HCT116 (cell line): ENCODE measurements around the gene TBC1D21. TPM values are rescaled to one million over a fixed set of nuclear protein-coding genes. Genes with fewer than 3 reads are reported as not detected.

Source experiments
- ATAC-seq: fragments of 200-7000 bp; cut with Tn5 transposase; 2 replicates; pipeline ENCODE4 v1.9.1; 2020; ENCODE audit warnings: mild to moderate bottlenecking, moderate library complexity
- BruUV-seq: library from RNA; stranded (reverse); fragments of 400-500 nt; replicated peaks from 2 replicates; lab custom pipeline; 2021; lab: Mats Ljungman, UMichigan
- CTCF ChIA-PET: fragments of 300-600 bp; sonication (Branson Sonifier 250); formaldehyde crosslinking; loops from one replicate; lab custom pipeline; 2021; ENCODE audit warnings: antibody characterized with exemption; lab: Charles Lee
- POLR2A ChIA-PET: fragments of 300-600, 350-600 bp; sonication (Branson Sonifier 250); formaldehyde crosslinking; loops from one replicate; lab custom pipeline; 2021; ENCODE audit warnings: antibody characterized with exemption; lab: Charles Lee
- RAD21 ChIA-PET, 2 experiments: fragments of 300-600 bp; sonication (Branson Sonifier 250); formaldehyde crosslinking; loops; one replicate each; lab custom pipeline; 2023; ENCODE audit warnings: low total read pairs in 2 of 2; ENCODE audit not compliant: uncharacterized antibody in 2 of 2, unreplicated experiment in 2 of 2, low non-redundant PET in 1 of 2; lab: Charles Lee
- DNase-seq: peaks from one replicate; pipeline ENCODE4 v3.0.0-alpha.2; 2010; ENCODE audit warnings: low read depth, low spot score
- H2AFZ ChIP-seq: fragments of 200-600 bp; shearing (Covaris generic), sonication (generic); 2 replicates; pipeline ENCODE4 v1.6.1; 2017; ENCODE audit warnings: low read depth, mixed run types, mixed read lengths, antibody characterized with exemption, low read length; ENCODE audit not compliant: poor library complexity, severe bottlenecking
- H3K27ac ChIP-seq: 2 replicates; pipeline ENCODE4 v1.5.1; 2012; ENCODE audit warnings: low read depth, low read length
- H3K27me3 ChIP-seq: fragments of 200-600 bp; sonication (generic); 2 replicates; pipeline ENCODE4 v1.6.1; 2016; ENCODE audit warnings: mixed run types, low read length, mixed read lengths; ENCODE audit not compliant: insufficient read depth
- H3K36me3 ChIP-seq, 2 experiments: fragments of 200-500 bp in 1 of 2; fragments of 200-600 bp in 1 of 2; sonication (Bioruptor generic) in 1 of 2; sonication (generic) in 1 of 2; 2 replicates each; pipeline versions ENCODE4 v1.5.1 to v1.6.1; 2014 to 2016; ENCODE audit warnings: low read length in 2 of 2, inconsistent platforms in 1 of 2, mixed read lengths in 1 of 2, mixed run types in 1 of 2; ENCODE audit not compliant: insufficient read depth in 2 of 2, control insufficient read depth in 1 of 2
- H3K4me1 ChIP-seq, 2 experiments: fragments of 200-600 bp in 1 of 2; sonication (generic) in 1 of 2; 2 replicates each; pipeline versions ENCODE4 v1.5.1 to v1.6.1; 2012 to 2017; ENCODE audit warnings: low read length in 2 of 2, inconsistent platforms in 1 of 2, mild to moderate bottlenecking in 1 of 2, mixed read lengths in 1 of 2, mixed run types in 1 of 2, moderate library complexity in 1 of 2; ENCODE audit not compliant: insufficient read depth in 2 of 2, control insufficient read depth in 1 of 2
- H3K4me2 ChIP-seq: fragments of 200-600 bp; sonication (generic); 2 replicates; pipeline ENCODE4 v1.6.1; 2017; ENCODE audit warnings: mixed run types, low read length, mixed read lengths
- H3K4me3 ChIP-seq, 2 experiments: fragments of 200-600 bp in 1 of 2; sonication (generic) in 1 of 2; replicated peaks in 1 of 2; 2 replicates each; pipeline ENCODE4 v1.5.1; 2011 to 2016; ENCODE audit warnings: low read length in 2 of 2, control low read depth in 1 of 2, low read depth in 1 of 2, mild to moderate bottlenecking in 1 of 2, mixed read lengths in 1 of 2, mixed run types in 1 of 2
- H3K79me2 ChIP-seq: fragments of 200-600 bp; sonication (generic); 2 replicates; pipeline ENCODE4 v1.6.1; 2017; ENCODE audit warnings: mild to moderate bottlenecking, mixed run types, low read length, moderate library complexity, mixed read lengths; ENCODE audit not compliant: insufficient read depth
- H3K9ac ChIP-seq: fragments of 200-600 bp; sonication (generic); 2 replicates; pipeline ENCODE4 v1.6.1; 2016; ENCODE audit warnings: low read length, mixed read lengths
- H3K9me2 ChIP-seq: fragments of 200-600 bp; sonication (generic), shearing (Covaris generic); 2 replicates; pipeline ENCODE4 v1.6.1; 2017; ENCODE audit warnings: mixed run types, mild to moderate bottlenecking, moderate library complexity; ENCODE audit not compliant: insufficient read depth
- H3K9me3 ChIP-seq, 2 experiments: fragments of 200-500 bp in 1 of 2; fragments of 200-600 bp in 1 of 2; sonication (Bioruptor generic) in 1 of 2; sonication (generic) in 1 of 2; 2 replicates each; pipeline ENCODE4 v1.6.1; 2014 to 2017; ENCODE audit warnings: low read length in 2 of 2, mixed read lengths in 2 of 2, inconsistent platforms in 1 of 2, low read depth in 1 of 2, mild to moderate bottlenecking in 1 of 2, mixed run types in 1 of 2, moderate library complexity in 1 of 2; ENCODE audit not compliant: control insufficient read depth in 1 of 2, insufficient read depth in 1 of 2
- H4K20me1 ChIP-seq: fragments of 200-600 bp; sonication (generic), shearing (Covaris generic); 2 replicates; pipeline ENCODE4 v1.6.1; 2017; ENCODE audit warnings: mixed run types, mild to moderate bottlenecking, moderate library complexity; ENCODE audit not compliant: insufficient read depth
- CTCF ChIP-seq, 3 experiments: fragments of 200-600 bp in 1 of 3; sonication (generic) in 1 of 3; IDR thresholded peaks in 2 of 3; conservative IDR thresholded peaks in 1 of 3; 2 replicates each; pipeline ENCODE4 v1.5.1; 2012 to 2017; ENCODE audit warnings: low read depth in 2 of 3, low read length in 2 of 3, antibody characterized with exemption in 1 of 3, borderline replicate concordance in 1 of 3, control low read depth in 1 of 3, mild to moderate bottlenecking in 1 of 3, mixed read lengths in 1 of 3, mixed run types in 1 of 3, moderate library complexity in 1 of 3; ENCODE audit not compliant: insufficient read depth in 1 of 3
- EGR1 ChIP-seq: IDR thresholded peaks from 2 replicates; pipeline ENCODE4 v1.6.1; 2012; ENCODE audit warnings: low read depth
- EZH2 ChIP-seq: fragments of 200-600 bp; sonication (generic); IDR thresholded peaks from 2 replicates; pipeline ENCODE4 v1.6.1; 2017; ENCODE audit warnings: antibody characterized with exemption, mixed run types
- EZH2phosphoT487 ChIP-seq: fragments of 200-600 bp; IDR thresholded peaks from 2 replicates; pipeline ENCODE4 v1.6.1; 2018; ENCODE audit warnings: antibody characterized with exemption, borderline replicate concordance
- JUND ChIP-seq: IDR thresholded peaks from 2 replicates; pipeline ENCODE4 v1.6.1; 2012
- MAX ChIP-seq: IDR thresholded peaks from 2 replicates; pipeline ENCODE4 v1.6.1; 2012
- POLR2A ChIP-seq: IDR thresholded peaks from 2 replicates; pipeline ENCODE4 v1.7.0; 2011; ENCODE audit warnings: borderline replicate concordance; ENCODE audit not compliant: insufficient read depth, insufficient read length; ENCODE audit errors: extremely low read depth
- POLR2AphosphoS5 ChIP-seq: IDR thresholded peaks from 2 replicates; pipeline ENCODE4 v1.6.1; 2011; ENCODE audit warnings: mild to moderate bottlenecking, low read depth, low read length, moderate library complexity
- SIN3A ChIP-seq: IDR thresholded peaks from 2 replicates; pipeline ENCODE4 v1.6.1; 2012; ENCODE audit warnings: low read depth
- SRF ChIP-seq: IDR thresholded peaks from 2 replicates; pipeline ENCODE4 v1.6.1; 2012; ENCODE audit warnings: low read depth
- TCF7L2 ChIP-seq: IDR thresholded peaks from 2 replicates; pipeline ENCODE4 v1.7.0; 2011; ENCODE audit warnings: borderline replicate concordance, inconsistent platforms; ENCODE audit not compliant: insufficient read depth, insufficient read length; ENCODE audit errors: extremely low read depth
- YY1 ChIP-seq: IDR thresholded peaks from 2 replicates; pipeline ENCODE4 v1.6.1; 2011; ENCODE audit warnings: low read length, low read depth, moderate library complexity, mild to moderate bottlenecking; ENCODE audit not compliant: insufficient replicate concordance; ENCODE audit errors: extremely low read depth
- ZBTB33 ChIP-seq: IDR thresholded peaks from 2 replicates; pipeline ENCODE4 v1.6.1; 2011; ENCODE audit warnings: mild to moderate bottlenecking, low read length, moderate library complexity; ENCODE audit not compliant: insufficient replicate concordance; ENCODE audit errors: extremely low read depth
- ZNF274 ChIP-seq: fragments of 200-500 bp; sonication (Bioruptor generic); IDR thresholded peaks from 2 replicates; pipeline ENCODE4 v1.6.1; 2014; ENCODE audit warnings: mild to moderate bottlenecking, low read depth, low read length, inconsistent platforms
- intact Hi-C: fragments of 100-400 bp; cut with micrococcal nuclease; formaldehyde crosslinking; loops from 2 replicates; pipeline ENCODE4 v1.10.0; 2022
- total RNA-seq: library from RNA; stranded (reverse); gene quantifications from one replicate; pipeline ENCODE4 v1.2.1, GENCODE V29; 2021; ENCODE audit not compliant: unreplicated experiment

TBC1D21 gene
- total RNA-seq, 1 experiment from 2014 or later = not detected

GRCh38 chr15:73840771-73841170 lies 32.6 kb upstream of the TBC1D21 start (continued):
- TF ChIP-seq CTCF (IDR thresholded peaks at IDR 0.05 in 2 of 3, conservative IDR thresholded peaks at IDR 0.05 in 1 of 3; ENCODE audit: borderline replicate concordance in 1 of 3, insufficient read depth in 1 of 3, low read depth in 2 of 3, low read length in 2 of 3) (no peak), POLR2AphosphoS5 (no peak), EZH2phosphoT487 (no peak), MAX (no peak), EZH2 (no peak), ZNF274 (no peak), TCF7L2 (no peak), SRF (no peak)
- TF ChIP-seq, all 23 proteins: peak for 0

- ChIA-PET POLR2A (no interaction called here), RAD21 (no interaction called here), CTCF (no interaction called here)
- no peak overlapping the region for H3K4me3 ChIP-seq
- no peak overlapping the region for H3K4me2 ChIP-seq
- ATAC-seq (no peak), DNase-seq (no peak)
- no peak overlapping the region for H2AFZ ChIP-seq
- no peaks in the 10 kb centered on the region for H3K79me2 ChIP-seq
- H4K20me1 ChIP-seq = no peaks in the 10 kb centered on the region
- intact Hi-C loops = no loop called here
- no TSS peak for BruUV-seq
- H3K4me1 ChIP-seq = no peaks in the 10 kb centered on the region
- no peaks in the 10 kb centered on the region for H3K36me3 ChIP-seq
- no peaks in the 10 kb centered on the region for H3K9me2 ChIP-seq
- H3K27me3 ChIP-seq = peaks cover 80% of the 10 kb centered on the region
- no peak overlapping the region for H3K27ac ChIP-seq
- no peaks in the 10 kb centered on the region for H3K9me3 ChIP-seq
- no peak overlapping the region for H3K9ac ChIP-seq
- TF ChIP-seq JUND (no peak), EGR1 (no peak), ZBTB33 (no peak), POLR2A (no peak), YY1 (no peak), CTCF (IDR thresholded peaks at IDR 0.05 in 2 of 3, conservative IDR thresholded peaks at IDR 0.05 in 1 of 3; ENCODE audit: borderline replicate concordance in 1 of 3, insufficient read depth in 1 of 3, low read depth in 2 of 3, low read length in 2 of 3) (no peak), EZH2 (no peak), EZH2phosphoT487 (no peak), POLR2AphosphoS5 (no peak), MAX (no peak), ZNF274 (no peak), SIN3A (no peak)
Measured at GRCh38 chr15:73841756-73842725, 31.3 kb upstream of the TBC1D21 start.
